ENCODE results near the gene SYNJ1. TPM values are rescaled to one million over a fixed set of nuclear protein-coding genes. Genes with fewer than 3 reads are reported as not detected.

The SYNJ1 gene
- total and polyA plus RNA-seq, 2 of the 4 experiments (the other 2 are of a cell fraction), result 3.6 to 4.6 TPM

DNA sequence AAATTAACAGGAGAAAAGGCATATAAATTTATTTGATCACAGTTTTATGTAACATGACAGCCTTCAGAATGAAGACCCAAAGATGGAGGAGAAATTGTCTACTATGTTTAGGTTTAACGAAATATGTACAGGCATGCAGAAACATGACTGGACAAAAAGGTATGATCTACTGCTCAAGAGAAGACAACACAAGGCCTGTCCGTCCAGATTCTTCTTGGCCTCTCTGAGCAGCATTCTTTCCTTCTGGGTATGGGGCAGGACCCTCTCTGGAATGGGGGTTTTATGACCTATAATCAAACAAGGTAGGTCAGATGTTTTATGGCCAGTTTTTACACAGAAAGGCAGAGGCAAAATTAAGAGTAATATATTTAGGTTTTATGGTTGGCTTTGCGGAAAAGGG is 13.5 kb upstream of the SYNJ1 start:
- Histone ChIP-seq H3K4me1 (ENCODE audit: control insufficient read depth, insufficient read depth, low read length) (no peaks in the 10 kb centered on the region), H3K27ac (ENCODE audit: insufficient read depth, low read length) (no peak overlapping the region)
- no TSS peak for BruUV-seq (replicated peaks)

More for the DNA sequence above, 13.5 kb upstream of the SYNJ1 start:
- ChIA-PET CTCF (no interaction called here), POLR2A (ENCODE audit: unreplicated experiment) (no interaction called here)
- Histone ChIP-seq H2AFZ (replicated peaks; ENCODE audit: low read length, poor library complexity) (no peak overlapping the region), H3K9ac (ENCODE audit: low read depth, low read length) (no peak overlapping the region), H3K23ac (ENCODE audit: low read depth, low read length) (no peak overlapping the region), H3K9me3 (ENCODE audit: control insufficient read depth, insufficient read depth, low read length) (no peaks in the 10 kb centered on the region), H2BK20ac (ENCODE audit: low read depth, low read length) (no peak overlapping the region), H3K9me1 (ENCODE audit: insufficient read depth, low read length) (no peaks in the 10 kb centered on the region), H2AK5ac (ENCODE audit: low read depth, low read length) (no peak overlapping the region), H4K91ac (ENCODE audit: insufficient read depth, low read depth, low read length) (no peak overlapping the region), H2BK5ac (ENCODE audit: low read depth, low read length, poor library complexity, severe bottlenecking) (no peak overlapping the region), H3K4me3 (ENCODE audit: insufficient read depth, low read depth, low read length) (no peak overlapping the region), H2BK15ac (ENCODE audit: low read depth, low read length) (no peak overlapping the region), H2BK120ac (ENCODE audit: low read depth, low read length) (no peak overlapping the region), H3K56ac (ENCODE audit: extremely low read depth, insufficient read depth, low read length) (no peak overlapping the region), H4K20me1 (ENCODE audit: insufficient read depth, low read length) (no peaks in the 10 kb centered on the region), H3K4ac (ENCODE audit: low read depth, low read length) (no peak overlapping the region), H3K4me2 (ENCODE audit: low read depth, low read length) (no peak overlapping the region), H3K27me3 (ENCODE audit: control insufficient read depth, insufficient read depth, low read length) (no peaks in the 10 kb centered on the region), H3K36me3 (ENCODE audit: control insufficient read depth, insufficient read depth, low read length) (peaks cover 28% of the 10 kb centered on the region), H4K8ac (ENCODE audit: low read depth in 2 of 2, low read length in 2 of 2) (no peak overlapping the region), H4K5ac (ENCODE audit: low read depth, low read length) (no peak overlapping the region), H3K14ac (replicated peaks; ENCODE audit: low read depth, low read length) (no peak overlapping the region), H3K79me1 (ENCODE audit: low read depth in 1 of 2, low read length in 2 of 2) (peaks cover 0 to 7% of the 10 kb centered on the region in 2 experiments; a peak in 1 of 4 replicates), H3K18ac (ENCODE audit: low read depth, low read length) (no peak overlapping the region), H2AK9ac (replicated peaks; ENCODE audit: low read depth, low read length, poor library complexity) (no peak overlapping the region)
- no peak for ATAC-seq (ENCODE audit: low read depth)
- TF ChIP-seq RAD21 (IDR thresholded peaks at IDR 0.05; ENCODE audit: low read length), result no peak
- TF ChIP-seq SMC3 (IDR thresholded peaks at IDR 0.05; ENCODE audit: low read depth, low read length), result no peak
- no peak for TF ChIP-seq CEBPB (IDR thresholded peaks at IDR 0.05; ENCODE audit: low read depth, low read length)
- TF ChIP-seq NFE2L2 (IDR thresholded peaks at IDR 0.05; ENCODE audit: low read depth, low read length), result no peak
- TF ChIP-seq ELK1 (IDR thresholded peaks at IDR 0.05; ENCODE audit: borderline replicate concordance, low read depth, low read length), result no peak
- TF ChIP-seq RCOR1 (IDR thresholded peaks at IDR 0.05; ENCODE audit: insufficient replicate concordance, low read length), result no peak
- no peak for TF ChIP-seq CTCF (conservative IDR thresholded peaks at IDR 0.05; ENCODE audit: low read depth, low read length)
- TF ChIP-seq MAZ (IDR thresholded peaks at IDR 0.05; ENCODE audit: borderline replicate concordance, low read depth, low read length), result no peak
- no peak for TF ChIP-seq POLR2A (IDR thresholded peaks at IDR 0.05; ENCODE audit: low read depth, low read length)
- TF ChIP-seq BHLHE40 (IDR thresholded peaks at IDR 0.05; ENCODE audit: low read depth, low read length), result no peak
- TF ChIP-seq RFX5 (IDR thresholded peaks at IDR 0.05; ENCODE audit: low read depth, low read length), result no peak
- TF ChIP-seq FOS (IDR thresholded peaks at IDR 0.05; ENCODE audit: low read depth, low read length), result no peak
- no peak for TF ChIP-seq MXI1 (IDR thresholded peaks at IDR 0.05; ENCODE audit: borderline replicate concordance, low read depth, low read length)
- TF ChIP-seq USF2 (IDR thresholded peaks at IDR 0.05; ENCODE audit: low read depth, low read length), result no peak
- TF ChIP-seq MAFK (IDR thresholded peaks at IDR 0.05; ENCODE audit: low read depth, low read length), result no peak
- WGBS, 2 experiments (ENCODE audit: extremely low coverage in 2 of 2, insufficient read length in 1 of 2), result no CpG with 5 or more reads among the region's 3 CpGs
- no peak for DNase-seq
- dilution Hi-C loops (cut with HindIII; ENCODE audit: low sequenced_read_pairs, unreplicated experiment) (no loop called here), in situ Hi-C loops (cut with MboI; ENCODE audit: low sequenced_read_pairs) (loop anchor here (25.0 kb wide), 1 partner anchor 354 kb away; the partner anchor contains the start of gene URB1), intact Hi-C loops (cut with micrococcal nuclease) (no loop called here)
